Subcutaneous adipose tissue (tissue), 4 donors: ENCODE results near the gene PDE4A. TPM values are rescaled to one million over a fixed set of nuclear protein-coding genes. Genes with fewer than 3 reads are reported as not detected.

Experiments used
- CTCF ChIP-seq: fragments of 450-650 bp; IDR thresholded peaks from one replicate; pipeline ENCODE4 v1.5.1; 2016; ENCODE audit warnings: low read depth, mild to moderate bottlenecking, control low read depth, antibody characterized with exemption, moderate library complexity
- total RNA-seq, 4 donors: library from RNA; depleted of rRNA; stranded (reverse); fragments of >200 nt; gene quantifications; one replicate each; pipeline ENCODE4 v1.1.0, GENCODE V29; 2016

Gene PDE4A
- total RNA-seq, 4 donors from 2014 or later: 14.3 to 26.6 (median 17.8) TPM

DNA sequence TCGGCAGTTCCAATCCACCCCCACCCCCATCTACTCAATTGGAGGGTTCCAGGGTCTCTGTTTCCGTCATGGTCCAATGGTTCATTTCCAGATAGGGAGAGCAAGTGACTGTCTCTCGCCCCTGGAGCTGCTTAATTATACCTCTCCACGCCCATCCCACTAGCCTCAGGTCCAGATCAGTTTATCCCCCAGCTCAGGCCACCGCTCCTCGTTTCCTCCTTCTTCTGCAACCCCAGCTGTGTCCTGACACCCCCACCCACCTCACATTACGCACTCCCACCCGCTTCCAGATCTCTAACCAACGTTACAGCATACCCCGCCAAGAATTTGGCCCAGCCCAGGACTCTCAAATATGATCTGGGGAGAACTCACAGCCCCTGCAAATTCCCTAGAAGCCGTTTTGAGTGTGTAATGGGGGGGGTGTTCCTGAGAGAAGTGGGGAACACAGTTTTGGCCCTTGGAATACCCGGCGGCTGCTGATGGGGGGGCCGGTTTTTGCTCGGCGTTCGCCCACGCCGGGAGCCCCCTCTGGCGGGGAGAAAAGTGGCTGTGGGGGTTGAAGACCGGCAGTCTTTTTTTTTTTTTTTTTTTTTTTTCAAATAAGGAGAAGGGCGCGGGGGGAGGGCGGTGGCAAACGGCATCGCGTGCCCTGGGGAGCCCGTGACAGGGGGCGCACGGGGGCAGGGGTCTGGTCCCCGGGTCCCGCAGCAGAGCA lies 1.7 kb upstream of the PDE4A start:
- TF ChIP-seq CTCF: no peak

DNA sequence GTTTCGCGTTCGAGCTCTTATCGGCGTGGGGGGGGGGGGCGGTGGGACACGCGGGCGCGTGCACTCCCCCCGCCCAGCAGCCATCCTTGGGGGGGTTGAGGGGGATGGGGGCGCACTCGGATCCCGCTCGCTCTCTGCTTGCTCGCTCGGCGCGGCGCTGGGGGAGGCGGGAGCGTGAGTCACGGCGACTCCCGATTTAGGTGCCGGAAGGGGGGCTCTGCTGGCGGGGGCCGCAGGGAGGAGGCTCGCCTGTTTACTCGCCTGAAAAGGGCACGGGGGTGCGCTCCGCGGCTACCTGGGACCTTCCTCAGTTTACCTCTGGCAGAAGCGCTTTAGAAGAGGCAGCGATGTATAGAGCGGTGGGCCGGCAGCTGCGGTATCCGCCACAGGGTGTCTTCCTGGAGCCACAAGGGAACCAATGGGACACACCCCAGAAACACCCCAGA lies 1.1 kb upstream of the PDE4A start:
- TF ChIP-seq CTCF: no peak

- TF ChIP-seq CTCF: no peak
Observed at GRCh38 chr19:10419646-10420443, 493 bp upstream of the PDE4A start.

GRCh38 chr19:10421240-10422045 lies 1.1 kb downstream of the PDE4A start:
- TF ChIP-seq CTCF: no peak

- no peak for TF ChIP-seq CTCF
Observed at GRCh38 chr19:10422046-10422461, 1.7 kb downstream of the PDE4A start.

GRCh38 chr19:10422846-10423245 lies 2.5 kb downstream of the PDE4A start:
- no peak for TF ChIP-seq CTCF
